OCI-LY3 (cell line): ENCODE measurements around the gene CEACAM1.
"Not testable (repeated sequence)": the region's sequence is repeated elsewhere in the genome, so short reads cannot be mapped to it uniquely, and the experiment has no call there.

ENCODE experiments used
- H2AFZ ChIP-seq: fragments of 200-600, 300-600 bp; shearing (Covaris generic); 2 replicates; pipeline ENCODE4 v1.6.0; 2014; ENCODE audit warnings: antibody characterized with exemption, low read depth, low read length
- H3K27ac ChIP-seq: fragments of 200-600, 300-600 bp; sonication (generic); 2 replicates; pipeline ENCODE4 v1.5.1; 2014; ENCODE audit warnings: mild to moderate bottlenecking, low read length, moderate library complexity, mixed read lengths
- H3K27me3 ChIP-seq: fragments of 200-600, 300-600 bp; sonication (generic); 2 replicates; pipeline ENCODE4 v1.6.1; 2014; ENCODE audit warnings: low read depth, low read length, mixed read lengths
- H3K36me3 ChIP-seq: fragments of 200-600, 300-600 bp; sonication (generic); replicated peaks from 2 replicates; pipeline ENCODE3; 2014; ENCODE audit warnings: low read depth, low read length, mixed read lengths
- H3K4me1 ChIP-seq: fragments of 300-600, 200-600 bp; sonication (generic); 2 replicates; pipeline ENCODE4 v1.6.1; 2014; ENCODE audit warnings: low read length, mixed read lengths
- H3K4me2 ChIP-seq: fragments of 200-600, 300-600 bp; sonication (generic); 2 replicates; pipeline ENCODE4 v1.6.1; 2014; ENCODE audit warnings: low read length, mixed read lengths
- H3K4me3 ChIP-seq: fragments of 300-600, 200-600 bp; sonication (generic); 2 replicates; pipeline ENCODE4 v1.5.1; 2014; ENCODE audit warnings: antibody characterized with exemption, mild to moderate bottlenecking, low read length, moderate library complexity
- H3K79me2 ChIP-seq: fragments of 300-600, 200-600 bp; shearing (Covaris generic); 2 replicates; pipeline ENCODE4 v1.6.1; 2014; ENCODE audit warnings: mild to moderate bottlenecking, low read length, mixed read lengths
- H3K9ac ChIP-seq: fragments of 300-600, 200-600 bp; shearing (Covaris generic); 2 replicates; pipeline ENCODE4 v1.6.0; 2014; ENCODE audit warnings: mild to moderate bottlenecking, low read length, moderate library complexity
- H3K9me3 ChIP-seq: fragments of 200-600, 300-600 bp; shearing (Covaris generic); 2 replicates; pipeline ENCODE4 v1.6.1; 2014; ENCODE audit warnings: low read length, mixed read lengths; ENCODE audit not compliant: insufficient read depth
- H4K20me1 ChIP-seq: fragments of 200-600, 300-600 bp; sonication (generic); 2 replicates; pipeline ENCODE4 v1.6.1; 2016; ENCODE audit warnings: low read length, mixed read lengths; ENCODE audit not compliant: insufficient read depth
- CTCF ChIP-seq: fragments of 200-600, 300-600 bp; sonication (generic); IDR thresholded peaks from 2 replicates; pipeline ENCODE4 v1.5.1; 2014; ENCODE audit warnings: antibody characterized with exemption, low read length, low read depth
- EZH2phosphoT487 ChIP-seq: fragments of 200-600 bp; shearing (Covaris generic); IDR thresholded peaks from 2 replicates; pipeline ENCODE4 v1.6.1; 2018; ENCODE audit warnings: antibody characterized with exemption, mixed run types, low read depth

The CEACAM1 gene

GRCh38 chr19:42508892-42509444, 19.3 kb downstream of the CEACAM1 start:
- no peaks in the 10 kb centered on the region for H4K20me1 ChIP-seq
- H3K9ac ChIP-seq, result no peak overlapping the region
- peak overlapping the region; percentile 50 for H3K4me2 ChIP-seq
- no peaks in the 10 kb centered on the region for H3K36me3 ChIP-seq
- peaks cover 38% of the 10 kb centered on the region for H3K4me1 ChIP-seq
- H3K4me3 ChIP-seq, result no peak overlapping the region
- H3K9me3 ChIP-seq, result no peaks in the 10 kb centered on the region
- TF ChIP-seq EZH2phosphoT487, result no peak
- TF ChIP-seq CTCF, result no peak
- H2AFZ ChIP-seq, result no peak overlapping the region
- H3K79me2 ChIP-seq, result no peaks in the 10 kb centered on the region
- peaks cover 4% of the 10 kb centered on the region; the same call in 1 of the 2 replicates for H3K27me3 ChIP-seq
- 0 out of 2 replicates have a peak overlapping the region, but pooled peaks have one; percentile 10 for H3K27ac ChIP-seq

GRCh38 chr19:42505066-42505465, 23.2 kb downstream of the CEACAM1 start:
- H3K36me3 ChIP-seq, result no peaks in the 10 kb centered on the region

DNA sequence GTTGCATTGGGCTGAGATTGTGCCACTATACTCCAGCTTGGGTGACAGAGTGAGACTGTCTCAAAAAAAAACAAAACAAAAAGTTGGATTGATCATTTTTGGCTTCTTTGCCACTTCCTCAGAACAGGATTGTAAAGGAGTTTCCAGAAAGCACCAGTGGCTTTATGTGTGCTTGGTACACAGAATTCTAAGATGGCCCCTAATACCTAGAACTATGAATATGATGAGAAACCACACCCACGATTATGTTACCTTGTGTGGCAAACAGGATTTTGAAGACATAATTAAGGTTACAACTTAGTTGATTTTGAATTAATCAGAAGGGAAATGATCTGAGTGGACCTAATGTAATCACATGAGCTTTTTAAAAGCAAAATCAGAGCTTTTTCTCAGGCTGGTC, 26.5 kb downstream of the CEACAM1 start:
- Histone ChIP-seq H3K36me3 (no peaks in the 10 kb centered on the region), H3K79me2 (no peaks in the 10 kb centered on the region), H3K9me3 (no peaks in the 10 kb centered on the region), H2AFZ (no peak overlapping the region), H3K27me3 (peaks cover 4% of the 10 kb centered on the region; the same call in 1 of the 2 replicates), H3K4me3 (no peak overlapping the region), H3K4me1 (peaks cover 19% of the 10 kb centered on the region), H4K20me1 (no peaks in the 10 kb centered on the region), H3K9ac (no peak overlapping the region), H3K27ac (no peak overlapping the region), H3K4me2 (no peak overlapping the region)
- TF ChIP-seq CTCF (no peak), EZH2phosphoT487 (no peak)

More at GRCh38 chr19:42505066-42505465, 23.2 kb downstream of the CEACAM1 start:
- H3K4me2 ChIP-seq, result no peak overlapping the region
- H3K9me3 ChIP-seq, result no peaks in the 10 kb centered on the region
- H4K20me1 ChIP-seq, result no peaks in the 10 kb centered on the region
- no peak overlapping the region for H3K27ac ChIP-seq
- H2AFZ ChIP-seq, result no peak overlapping the region
- peaks cover 18% of the 10 kb centered on the region for H3K4me1 ChIP-seq
- H3K79me2 ChIP-seq, result no peaks in the 10 kb centered on the region
- TF ChIP-seq EZH2phosphoT487, result no peak
- no peak for TF ChIP-seq CTCF
- H3K4me3 ChIP-seq, result no peak overlapping the region
- no peak overlapping the region for H3K9ac ChIP-seq
- peaks cover 4% of the 10 kb centered on the region; the same call in 1 of the 2 replicates for H3K27me3 ChIP-seq

- not testable (repeated sequence) for H3K4me2 ChIP-seq, H3K9me3 ChIP-seq, H3K36me3 ChIP-seq, H4K20me1 ChIP-seq, H3K27me3 ChIP-seq, H2AFZ ChIP-seq, H3K4me3 ChIP-seq, H3K9ac ChIP-seq, H3K27ac ChIP-seq, H3K79me2 ChIP-seq
- H3K4me1 ChIP-seq, result peaks cover 24% of the 10 kb centered on the region
These were observed 27.0 kb downstream of the CEACAM1 start for GRCh38 chr19:42501243-42501642.
